ENCODE data around the gene SETD5.

- TF ChIP-seq CTCF (conservative IDR thresholded peaks at IDR 0.05) = no peak
- no peak for TF ChIP-seq ZFX (IDR thresholded peaks at IDR 0.05)
Observed at GRCh38 chr3:9405756-9406155, 8.3 kb downstream of the SETD5 start.
